HUES6 (cell line): ENCODE data around the gene KCNJ1.

Source experiments
- H3K27ac ChIP-seq: 2 replicates; pipeline ENCODE4 v1.7.0; 2013; ENCODE audit warnings: low read depth, mild to moderate bottlenecking, low read length, inconsistent platforms
- H3K27me3 ChIP-seq: 2 replicates; pipeline ENCODE4 v1.6.1; 2013; ENCODE audit warnings: low read length; ENCODE audit not compliant: control insufficient read depth, insufficient read depth
- H3K36me3 ChIP-seq: 2 replicates; pipeline ENCODE4 v1.6.1; 2013; ENCODE audit warnings: low read length; ENCODE audit not compliant: control insufficient read depth, insufficient read depth
- H3K4me1 ChIP-seq: 2 replicates; pipeline ENCODE4 v1.6.1; 2013; ENCODE audit warnings: low read length; ENCODE audit not compliant: control insufficient read depth, insufficient read depth
- H3K4me3 ChIP-seq: 2 replicates; pipeline ENCODE4 v1.5.1; 2013; ENCODE audit warnings: low read depth, low read length
- H3K9ac ChIP-seq: one replicate; pipeline ENCODE4 v1.6.1; 2013; ENCODE audit warnings: mild to moderate bottlenecking, low read length
- H3K9me3 ChIP-seq: 2 replicates; pipeline ENCODE4 v1.6.1; 2013; ENCODE audit warnings: low read depth, low read length; ENCODE audit not compliant: control insufficient read depth, insufficient read depth

Gene KCNJ1

DNA sequence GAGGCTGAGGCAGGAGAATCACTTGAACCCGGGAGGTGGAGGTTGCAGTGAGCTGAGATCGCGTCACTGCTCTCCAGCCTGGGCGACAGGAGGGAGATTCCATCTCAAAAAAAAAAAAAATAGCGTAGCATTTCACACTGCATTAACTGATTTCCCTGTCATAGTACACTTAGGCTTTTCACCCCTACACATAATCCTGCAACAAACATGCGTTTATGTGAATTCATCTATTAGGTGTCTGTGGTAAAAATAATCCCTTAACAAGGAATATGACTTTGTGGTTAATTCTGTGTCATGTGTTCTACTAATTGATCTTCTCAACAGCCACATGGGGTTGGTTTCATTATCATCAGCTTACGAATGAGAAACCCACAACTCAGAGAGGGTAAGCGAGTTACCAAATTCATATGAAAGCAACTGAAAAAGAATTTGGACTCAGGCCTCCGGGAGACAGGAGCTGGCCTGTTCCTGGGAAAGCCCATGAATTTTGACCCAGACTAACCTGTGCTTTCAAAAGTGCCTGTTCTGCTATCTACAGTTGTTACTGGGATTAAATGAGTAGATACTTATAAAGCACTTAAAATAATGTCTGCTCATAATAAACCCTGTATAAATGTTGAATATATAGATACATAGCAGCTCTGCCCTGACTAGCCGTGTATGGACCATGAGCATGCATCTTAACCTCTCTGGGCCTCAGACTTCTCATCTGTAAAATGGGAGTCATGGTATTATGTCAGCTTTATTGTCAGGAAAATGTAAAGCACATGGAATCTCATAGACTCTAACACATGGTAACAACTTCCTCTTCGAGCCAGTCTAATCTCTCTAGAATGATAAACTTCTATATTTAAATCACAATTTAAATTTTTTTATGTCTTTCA lies 36.6 kb downstream of the KCNJ1 start:
- Histone ChIP-seq H3K27me3 (0 out of 2 replicates have a peak, but pooled peaks cover 3% of the 10 kb centered on the region), H3K27ac (no peak overlapping the region), H3K4me3 (no peak overlapping the region), H3K36me3 (no peaks in the 10 kb centered on the region), H3K4me1 (no peaks in the 10 kb centered on the region), H3K9me3 (no peaks in the 10 kb centered on the region), H3K9ac (no peak overlapping the region)

DNA sequence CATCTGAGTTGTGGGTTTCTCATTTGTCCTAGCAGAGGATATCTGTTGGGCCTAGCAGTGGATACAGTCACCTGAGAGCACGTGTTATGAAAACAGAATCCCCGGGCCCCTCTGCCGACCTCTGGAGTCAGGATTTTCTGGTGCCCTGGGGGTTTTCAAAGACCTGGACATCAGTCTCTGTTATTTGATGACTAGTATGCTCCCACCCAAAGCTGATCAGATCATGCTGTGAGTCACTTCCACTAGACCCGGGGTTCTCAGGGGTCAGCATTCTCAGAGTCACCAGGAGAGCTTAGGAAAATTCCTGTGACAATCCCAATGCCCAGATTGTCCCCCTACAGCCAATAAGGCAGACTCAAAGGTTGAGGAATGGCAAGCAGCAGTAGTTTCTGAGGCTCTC lies 38.7 kb downstream of the KCNJ1 start:
- no peaks in the 10 kb centered on the region for H3K9me3 ChIP-seq
- 0 out of 2 replicates have a peak, but pooled peaks cover 3% of the 10 kb centered on the region for H3K27me3 ChIP-seq
- H3K9ac ChIP-seq, result no peak overlapping the region
- H3K36me3 ChIP-seq, result no peaks in the 10 kb centered on the region
- no peak overlapping the region for H3K4me3 ChIP-seq
- H3K4me1 ChIP-seq, result peaks cover 2% of the 10 kb centered on the region; the same call in 1 of the 2 replicates
- H3K27ac ChIP-seq, result no peak overlapping the region

DNA sequence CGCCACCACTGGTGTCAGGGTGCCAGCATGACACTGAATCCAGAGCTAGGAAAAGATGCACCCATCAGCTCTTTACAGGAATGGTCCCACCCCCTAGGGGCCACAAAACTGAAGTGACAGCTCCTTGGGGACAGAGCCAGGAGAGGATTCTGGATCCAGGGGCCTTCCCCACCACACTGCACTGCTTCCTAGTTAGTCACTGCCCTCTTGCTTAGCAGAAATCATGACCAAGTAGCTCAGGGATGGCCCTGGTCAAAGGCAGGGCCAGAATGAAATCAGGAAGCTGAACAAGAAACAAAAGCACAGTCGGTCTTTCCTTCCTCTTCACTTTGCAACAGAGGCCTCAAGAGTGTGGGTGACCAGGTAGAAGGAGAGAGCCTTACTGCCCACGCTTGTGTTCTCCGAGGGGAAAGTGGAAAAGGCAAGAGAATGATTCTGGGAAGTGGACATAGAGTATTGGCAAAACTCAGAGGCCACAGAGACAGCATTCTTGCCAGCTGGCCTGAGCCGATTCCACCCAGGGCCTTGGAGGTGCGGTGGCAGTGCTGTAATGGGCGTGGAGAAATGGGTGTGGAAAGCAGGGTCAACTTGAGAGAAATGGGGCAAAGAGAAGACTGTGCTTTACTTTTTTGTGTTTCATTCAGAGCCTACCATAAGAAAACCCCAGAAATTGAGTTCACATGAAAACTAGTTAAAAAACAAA lies 39.8 kb downstream of the KCNJ1 start:
- Histone ChIP-seq H3K27ac (no peak overlapping the region), H3K9ac (no peak overlapping the region), H3K4me1 (peaks cover 2% of the 10 kb centered on the region; the same call in 1 of the 2 replicates), H3K9me3 (no peaks in the 10 kb centered on the region), H3K4me3 (no peak overlapping the region), H3K36me3 (no peaks in the 10 kb centered on the region), H3K27me3 (0 out of 2 replicates have a peak, but pooled peaks cover under 1% of the 10 kb centered on the region)

DNA sequence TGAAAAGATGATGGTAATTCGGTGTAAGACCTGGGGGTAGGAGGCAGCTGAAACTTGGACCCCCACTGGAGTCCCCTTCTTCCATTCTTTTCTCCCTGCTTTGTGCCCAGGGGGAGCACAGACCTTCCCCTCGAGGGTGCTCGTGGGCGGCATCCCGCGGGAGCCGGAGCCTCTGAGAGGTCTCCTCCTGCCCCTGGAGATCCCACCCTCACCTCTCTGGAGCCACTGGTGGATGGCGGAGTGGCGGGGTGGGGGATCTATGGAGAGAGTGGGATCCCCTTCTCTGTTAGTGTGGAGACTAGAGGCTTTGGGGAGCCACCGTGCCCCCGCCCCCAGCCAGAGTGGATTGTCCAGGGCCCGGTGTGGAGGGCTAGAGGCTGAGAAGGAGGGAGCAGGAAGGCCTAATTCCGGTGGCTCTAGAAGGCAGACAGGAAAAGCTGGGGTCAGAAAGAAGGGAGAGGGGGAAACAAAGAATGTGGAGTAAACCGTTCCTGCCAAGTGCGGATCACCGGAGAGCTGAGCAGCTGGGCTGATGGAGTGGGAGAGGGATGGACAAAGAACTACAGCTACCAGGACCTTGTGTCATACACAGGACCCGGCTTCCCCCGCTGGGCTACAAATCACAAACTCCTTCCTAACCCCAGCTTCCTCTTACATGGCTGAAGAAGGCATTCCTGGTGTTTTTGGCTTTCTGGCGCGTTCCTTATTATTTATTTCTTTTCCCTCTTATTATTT lies 41.9 kb downstream of the KCNJ1 start:
- H3K9ac ChIP-seq, result no peak overlapping the region
- H3K9me3 ChIP-seq, result no peaks in the 10 kb centered on the region
- no peaks in the 10 kb centered on the region for H3K36me3 ChIP-seq
- H3K27ac ChIP-seq, result no peak overlapping the region
- H3K4me1 ChIP-seq, result peaks cover 2% of the 10 kb centered on the region; the same call in 1 of the 2 replicates
- H3K27me3 ChIP-seq, result no peaks in the 10 kb centered on the region
- H3K4me3 ChIP-seq, result no peak overlapping the region

DNA sequence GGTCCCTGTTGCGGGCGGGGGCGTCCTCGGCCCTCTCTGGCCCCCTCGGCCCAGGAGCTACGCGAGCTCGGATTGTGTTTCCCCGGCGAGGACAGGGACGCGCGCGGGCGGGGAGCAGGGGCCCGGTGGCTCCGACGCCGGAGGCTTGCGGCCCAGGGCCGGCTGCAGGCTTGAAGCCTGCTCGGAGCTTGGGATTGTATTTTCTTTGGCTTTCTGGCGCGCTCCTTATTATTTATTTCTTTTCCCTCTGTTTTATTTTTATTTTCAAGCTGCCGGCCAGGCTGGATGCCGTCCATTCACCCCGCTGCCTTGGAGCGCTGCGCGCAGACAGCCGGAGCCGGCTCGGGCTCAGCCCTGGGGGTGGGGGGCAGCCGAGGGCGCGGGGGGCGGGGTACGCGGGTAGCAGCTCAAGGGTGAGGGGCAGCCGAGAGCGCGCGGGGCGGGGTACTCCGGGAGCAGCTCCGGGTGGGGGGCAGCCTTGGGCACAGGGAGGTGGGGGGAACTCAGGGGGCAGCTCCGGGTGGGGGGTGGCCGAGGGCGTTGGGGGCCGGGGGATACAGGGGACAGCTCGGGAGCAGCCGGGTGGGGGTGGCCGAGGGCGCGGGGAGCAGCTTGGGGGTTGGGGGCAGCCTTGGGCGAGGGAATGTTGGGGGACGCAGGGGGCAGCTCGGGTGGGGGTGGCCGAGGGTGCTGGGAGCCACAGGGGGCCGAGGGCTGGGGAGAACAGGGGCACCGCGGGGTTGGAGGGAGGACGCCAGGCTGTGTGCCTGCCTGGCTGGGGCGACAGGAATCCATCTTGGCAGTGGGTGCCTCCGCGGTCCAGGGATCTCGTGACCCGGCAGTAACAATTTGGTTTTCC lies 42.7 kb downstream of the KCNJ1 start:
- H3K27me3 ChIP-seq, result no peaks in the 10 kb centered on the region
- H3K27ac ChIP-seq, result no peak overlapping the region
- H3K36me3 ChIP-seq, result no peaks in the 10 kb centered on the region
- peaks cover 3% of the 10 kb centered on the region; the same call in 1 of the 2 replicates for H3K4me1 ChIP-seq
- H3K4me3 ChIP-seq, result peak overlapping the region; percentile 13; the same call in 1 of the 2 replicates
- no peak overlapping the region for H3K9ac ChIP-seq
- no peaks in the 10 kb centered on the region for H3K9me3 ChIP-seq

DNA sequence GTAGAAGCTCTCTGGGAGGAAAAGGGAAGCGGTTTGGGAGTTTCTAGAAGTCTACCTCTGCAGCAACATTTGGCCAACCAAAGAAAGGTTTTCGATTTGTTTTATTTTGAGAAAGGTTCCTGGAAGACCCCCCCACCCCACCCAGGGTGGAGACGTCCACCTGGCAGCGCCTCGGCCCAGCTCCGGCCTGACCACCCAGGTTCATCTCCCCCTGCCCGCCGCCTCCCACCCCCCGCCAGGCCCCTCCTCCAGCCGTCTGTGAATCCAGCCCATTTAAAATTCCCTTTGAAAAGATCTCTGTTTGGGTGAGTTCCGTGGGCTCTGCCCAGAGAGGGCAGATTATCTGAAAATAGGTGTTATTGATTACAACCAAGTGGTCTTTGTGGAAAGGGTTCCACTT lies 43.3 kb downstream of the KCNJ1 start:
- Histone ChIP-seq H3K36me3 (no peaks in the 10 kb centered on the region), H3K27ac (no peak overlapping the region), H3K4me1 (peaks cover 6% of the 10 kb centered on the region; the same call in 1 of the 2 replicates), H3K9ac (no peak overlapping the region), H3K9me3 (no peaks in the 10 kb centered on the region), H3K27me3 (no peaks in the 10 kb centered on the region), H3K4me3 (peak overlapping the region; percentile 13; the same call in 1 of the 2 replicates)

DNA sequence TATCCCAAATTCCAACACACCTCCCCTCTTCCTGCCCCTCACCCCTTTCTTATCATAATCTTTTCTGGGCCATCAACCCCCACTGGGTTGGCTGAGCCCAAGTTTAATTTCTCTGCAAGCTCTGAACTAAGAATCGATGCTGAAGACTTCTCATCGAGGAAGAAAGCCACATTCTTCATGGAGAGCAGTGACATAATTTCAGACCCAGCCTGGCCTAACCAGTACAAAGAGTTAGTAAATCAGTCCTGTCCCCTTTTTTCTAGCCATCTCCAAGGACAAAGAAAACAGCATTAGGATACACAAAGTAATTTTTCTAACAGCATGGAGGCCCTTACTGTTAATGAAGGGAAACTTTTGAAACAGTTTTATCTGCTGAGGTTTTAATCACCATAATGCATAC lies 45.0 kb downstream of the KCNJ1 start:
- H3K9ac ChIP-seq, result no peak overlapping the region
- H3K4me3 ChIP-seq, result no peak overlapping the region
- H3K9me3 ChIP-seq, result no peaks in the 10 kb centered on the region

DNA sequence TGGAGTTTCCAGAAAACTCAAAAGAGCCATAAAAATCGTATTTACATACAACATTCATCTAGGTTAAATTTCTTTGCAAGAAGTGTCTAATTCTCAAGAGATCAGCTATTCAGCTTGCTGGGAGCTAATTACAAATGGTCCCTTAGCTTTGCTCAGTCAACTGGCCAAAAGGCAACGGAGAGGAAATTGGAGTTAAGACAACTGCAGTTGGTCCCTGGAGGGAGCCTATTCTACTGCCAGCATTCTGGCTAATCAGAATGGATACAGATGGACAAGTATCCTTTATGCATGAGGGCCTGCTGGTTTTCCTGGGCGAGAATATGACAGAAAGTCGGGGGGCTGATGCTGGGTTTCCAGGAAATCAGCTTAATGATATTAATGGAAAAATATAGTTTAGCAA lies 45.5 kb downstream of the KCNJ1 start:
- Histone ChIP-seq H3K36me3 (no peaks in the 10 kb centered on the region), H3K9me3 (no peaks in the 10 kb centered on the region), H3K4me3 (no peak overlapping the region), H3K27me3 (no peaks in the 10 kb centered on the region), H3K9ac (no peak overlapping the region), H3K4me1 (peaks cover 6% of the 10 kb centered on the region; the same call in 1 of the 2 replicates), H3K27ac (no peak overlapping the region)

More for the DNA sequence above, 45.0 kb downstream of the KCNJ1 start:
- Histone ChIP-seq H3K27me3 (no peaks in the 10 kb centered on the region), H3K27ac (no peak overlapping the region), H3K4me1 (peaks cover 6% of the 10 kb centered on the region; the same call in 1 of the 2 replicates), H3K36me3 (no peaks in the 10 kb centered on the region)

DNA sequence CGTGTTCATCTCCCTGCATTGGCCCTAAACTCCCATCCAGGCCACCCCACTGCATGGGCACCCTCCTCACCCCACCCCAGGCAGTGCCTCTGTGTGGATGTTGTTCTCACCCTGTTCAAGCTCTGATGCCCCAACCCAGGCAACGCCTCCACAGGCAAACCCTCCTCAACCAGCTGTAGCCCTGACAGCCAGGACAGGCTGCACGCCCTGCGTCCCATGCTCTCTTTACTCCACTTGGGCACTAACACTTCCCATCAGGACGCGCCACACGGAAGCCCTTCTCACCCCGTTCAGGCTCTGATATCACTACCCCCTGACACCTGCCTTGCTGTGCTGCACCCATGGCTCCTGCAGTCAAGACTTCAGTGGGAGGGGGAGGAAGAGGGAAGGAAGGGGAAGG lies 47.9 kb downstream of the KCNJ1 start:
- H3K9ac ChIP-seq, result no peak overlapping the region
- no peak overlapping the region for H3K27ac ChIP-seq
- no peak overlapping the region for H3K4me3 ChIP-seq
- H3K4me1 ChIP-seq, result peaks cover 15% of the 10 kb centered on the region
- no peaks in the 10 kb centered on the region for H3K27me3 ChIP-seq
- no peaks in the 10 kb centered on the region for H3K36me3 ChIP-seq
- H3K9me3 ChIP-seq, result no peaks in the 10 kb centered on the region
